Heart left ventricle (tissue), 16 donors: ENCODE results near the gene ALDH4A1. TPM values are rescaled to one million over a fixed set of nuclear protein-coding genes. Genes with fewer than 3 reads are reported as not detected.
"Not testable (repeated sequence)": the region's sequence is repeated elsewhere in the genome, so short reads cannot be mapped to it uniquely, and the experiment has no call there.

Experiments
- ATAC-seq, 4 donors: fragments of 200-7000 bp; cut with Tn5 transposase; one replicate each; pipeline ENCODE4 v1.9.1; 2020 to 2022; ENCODE audit warnings: moderate library complexity in 4 of 4, mild to moderate bottlenecking in 3 of 4, moderate number of reproducible peaks in 1 of 4
- DNase-seq, 5 donors: peaks; one replicate each; pipeline ENCODE4 v3.0.0-alpha.2; 2020
- H3K27ac ChIP-seq, 12 donors: fragments of 200-600 bp; sonication (generic) in 4 of 12; one replicate each; pipeline versions ENCODE4 v1.5.0 to v1.8.0; 2016 to 2022; ENCODE audit warnings: mild to moderate bottlenecking in 2 of 12
- H3K27me3 ChIP-seq, 9 donors: fragments of 200-600 bp; sonication (generic) in 2 of 9; one replicate each; pipeline versions ENCODE4 v1.5.1 to v1.8.0; 2016 to 2022; ENCODE audit warnings: mild to moderate bottlenecking in 3 of 9
- H3K36me3 ChIP-seq, 9 donors: fragments of 200-600 bp; sonication (generic) in 2 of 9; one replicate each; pipeline versions ENCODE4 v1.5.0 to v1.8.0; 2018 to 2022; ENCODE audit warnings: mild to moderate bottlenecking in 2 of 9
- H3K4me1 ChIP-seq, 12 donors: fragments of 200-600 bp; sonication (generic) in 4 of 12; one replicate each; pipeline versions ENCODE4 v1.5.0 to v1.8.0; 2016 to 2022; ENCODE audit warnings: mild to moderate bottlenecking in 3 of 12
- H3K4me3 ChIP-seq, 12 donors: fragments of 200-600 bp; sonication (generic) in 4 of 12; one replicate each; pipeline versions ENCODE4 v1.5.0 to v1.8.0; 2017 to 2022; ENCODE audit warnings: mild to moderate bottlenecking in 9 of 12, moderate library complexity in 4 of 12
- H3K9me3 ChIP-seq, 12 donors: fragments of 200-600 bp; sonication (generic) in 4 of 12; one replicate each; pipeline versions ENCODE4 v1.5.0 to v1.8.0; 2016 to 2022; ENCODE audit warnings: mild to moderate bottlenecking in 1 of 12
- CTCF ChIP-seq, 12 donors: fragments of 200-600 bp; sonication (generic) in 4 of 12; IDR thresholded peaks; one replicate each; pipeline versions ENCODE4 v1.5.0 to v1.8.0; 2018 to 2022; ENCODE audit warnings: antibody characterized with exemption in 12 of 12, mild to moderate bottlenecking in 5 of 12
- POLR2A ChIP-seq, 2 donors: fragments of 450-650 bp; IDR thresholded peaks; one replicate each; pipeline ENCODE4 v1.6.1; 2017; ENCODE audit warnings: antibody characterized with exemption in 2 of 2, mild to moderate bottlenecking in 2 of 2, moderate library complexity in 2 of 2
- WGBS, 4 donors: extraction: QIAGEN DNeasy Blood & Tissue Kit in 2 of 4; methylation state at CpG; one replicate each; pipeline versions ENCODE4 v1.1.5 to v1.1.7; 2013 to 2018; 5-methylcytosine and 5-hydroxymethylcytosine counted together
- intact Hi-C, 10 donors: fragments of 100-400 bp; cut with DNase I; formaldehyde crosslinking; loops; one replicate each; pipeline versions ENCODE4 v1.11.1 to v1.14.2; 2022
- polyA plus RNA-seq, 2 donors: library from polyadenylated mRNA; stranded (reverse); fragments of 200-250 nt; gene quantifications; one replicate each; pipeline ENCODE4 v1.2.3, GENCODE V29; 2013
- total RNA-seq, 9 donors: library from RNA; depleted of rRNA in 2 of 9; stranded (reverse); fragments of >200 nt in 2 of 9; fragmentation: NEBNext Ultra II Directional in 3 of 9; extraction: Animal tissue kit (Norgen Biotek cat#: 25700) in 3 of 9; gene quantifications; one replicate each; pipeline versions ENCODE4 v1.1.0 to v1.2.4, GENCODE V29; 2016 to 2023
- donor health status: ischemic (EF 13 %, LVEDD 7.1; RV severe dilation, severe dysfunction).
- donor health status: healthy with polysubstance abuse.
- donor health status: DM: no; HTN: yes; CAD: no.
- donor health status: DM: no; HTN: no; CAD: no.
- donor health status: ischemic (EF 25% LVEDD 6.9; RV normal size, moderate dysfunction).
- donor health status: ischemic (EF 25% LVEDD 5.7; RV mildly dilated, moderate dysfunction).
- donor health status: healthy.
- donor health status: DM: yes; HTN: yes; CAD: no.
- donor health status: ischemic (EF 35%, LVEDD 5.7; RV mildly dilated, moderate dysfunction).
- donor health status: nonischemic (EF 11% LVEDD 7.7; RV severe dilation, severe dysfunction).
- donor health status: DM: yes; HTN: yes; CAD: no.
- donor health status: PGD.
- donor health status: ischemic (EF 29% LVEDD 5.4; RV normal size, mild dysfunction).
- donor health status: nonischemic (EF 23%, LVEDD 6.1; RV moderate dilation, normal function).

ALDH4A1 gene
- total and polyA plus RNA-seq, 11 donors, result 20.8 to 57.6 (median 30.6) TPM

GRCh38 chr1:18872071-18872611, 30.2 kb downstream of the ALDH4A1 start:
- Histone ChIP-seq H3K9me3 (no peaks in the 10 kb centered on the region), H3K4me3 (no peak overlapping the region), H3K27ac (no peak overlapping the region), H3K27me3 (peaks cover 0 to 5% (median 0%) of the 10 kb centered on the region in 9 donors), H3K4me1 (peaks cover 0 to 8% (median 0%) of the 10 kb centered on the region in 12 donors), H3K36me3 (peaks cover 0 to 19% (median 0%) of the 10 kb centered on the region in 9 donors)
- 87 to 100% (median 96%) methylated on average over 1 to 8 of the region's 8 CpGs for WGBS, 4 donors
- intact Hi-C loops, result loop anchor here in 1 of 10 donors (5.0 kb wide), 1 partner anchor 275 kb away; no protein-coding TSS in a partner anchor
- TF ChIP-seq CTCF (IDR thresholded peaks at IDR 0.05), result no peak
- no peak for TF ChIP-seq POLR2A (IDR thresholded peaks at IDR 0.05)
- ATAC-seq (no peak), DNase-seq (no peak)

GRCh38 chr1:18871401-18872070, 30.8 kb downstream of the ALDH4A1 start:
- H3K4me3 ChIP-seq, result no peak overlapping the region
- DNase-seq (no peak), ATAC-seq (no peak)
- peaks cover 0 to 8% (median 0%) of the 10 kb centered on the region in 12 donors for H3K4me1 ChIP-seq
- peaks cover 0 to 5% (median 0%) of the 10 kb centered on the region in 9 donors for H3K27me3 ChIP-seq
- WGBS, 4 donors, result 87 to 93% (median 90%) methylated on average over 4 to 7 of the region's 7 CpGs
- H3K9me3 ChIP-seq, result no peaks in the 10 kb centered on the region
- no peak for TF ChIP-seq POLR2A (IDR thresholded peaks at IDR 0.05)
- no peak for TF ChIP-seq CTCF (IDR thresholded peaks at IDR 0.05)
- no peak overlapping the region for H3K27ac ChIP-seq
- intact Hi-C loops, result loop anchor here in 1 of 10 donors (5.0 kb wide), 1 partner anchor 274 kb away; no protein-coding TSS in a partner anchor
- peaks cover 0 to 14% (median 0%) of the 10 kb centered on the region in 9 donors for H3K36me3 ChIP-seq

GRCh38 chr1:18870957-18871356, 31.4 kb downstream of the ALDH4A1 start:
- Histone ChIP-seq H3K27ac (no peak overlapping the region), H3K4me1 (peaks cover 0 to 8% (median 0%) of the 10 kb centered on the region in 12 donors), H3K27me3 (peaks cover 0 to 5% (median 0%) of the 10 kb centered on the region in 9 donors), H3K4me3 (no peak overlapping the region), H3K9me3 (no peaks in the 10 kb centered on the region), H3K36me3 (peaks cover 0 to 12% (median 0%) of the 10 kb centered on the region in 9 donors)
- 92 to 97% (median 96%) methylated on average over 10 of the region's 10 CpGs for WGBS, 4 donors
- TF ChIP-seq POLR2A (IDR thresholded peaks at IDR 0.05) (no peak), CTCF (IDR thresholded peaks at IDR 0.05) (no peak)
- intact Hi-C loops, result loop anchor here in 1 of 10 donors (5.0 kb wide), 1 partner anchor 274 kb away; no protein-coding TSS in a partner anchor
- ATAC-seq (no peak), DNase-seq (no peak)

- intact Hi-C loops, result loop anchor here in 1 of 10 donors (5.0 kb wide), 1 partner anchor 273 kb away; no protein-coding TSS in a partner anchor
- 64 to 68% (median 67%) methylated on average over 3 of the region's 3 CpGs for WGBS, 4 donors
- DNase-seq, H3K4me1 ChIP-seq, H3K27me3 ChIP-seq, H3K27ac ChIP-seq, H3K4me3 ChIP-seq, H3K9me3 ChIP-seq, ATAC-seq: not testable (repeated sequence)
- H3K36me3 ChIP-seq, result peaks cover 0 to 12% (median 0%) of the 10 kb centered on the region in 9 donors
Measured at GRCh38 chr1:18870595-18870865, 31.8 kb downstream of the ALDH4A1 start.
